ENCODE measurements around the gene CCDC39. TPM values are rescaled to one million over a fixed set of nuclear protein-coding genes. Genes with fewer than 3 reads are reported as not detected.

Gene CCDC39
- polyA plus RNA-seq, 3 donors, result not detected

- Histone ChIP-seq H3K27ac (ENCODE audit: low read depth in 1 of 2, low read length in 2 of 2) (no peak overlapping the region), H3K4me1 (ENCODE audit: control insufficient read depth in 1 of 2, insufficient read depth in 2 of 2, low read length in 2 of 2) (peaks cover 2 to 4% of the 10 kb centered on the region in 2 donors), H3K79me2 (ENCODE audit: insufficient read depth, low read length) (no peaks in the 10 kb centered on the region), H2AFZ (ENCODE audit: insufficient read depth, low read depth, low read length, poor library complexity, severe bottlenecking) (no peak overlapping the region), H3K36me3 (replicated peaks in 1 of 2; ENCODE audit: control insufficient read depth in 1 of 2, insufficient read depth in 2 of 2, low read length in 2 of 2) (no peaks in the 10 kb centered on the region), H3K9ac (ENCODE audit: insufficient read depth, low read length, poor library complexity, severe bottlenecking) (no peak overlapping the region), H3K4me3 (replicated peaks in 1 of 3; ENCODE audit: low read depth in 2 of 3, low read length in 3 of 3) (no peak overlapping the region), H3K9me3 (replicated peaks in 1 of 2; ENCODE audit: control insufficient read depth in 1 of 2, insufficient read depth in 1 of 2, low read length in 2 of 2) (peaks cover 0 to 5% of the 10 kb centered on the region in 2 donors), H3K4me2 (replicated peaks; ENCODE audit: extremely low read depth, low read length, poor library complexity, severe bottlenecking) (no peak overlapping the region), H4K20me1 (ENCODE audit: insufficient read depth, low read length) (no peaks in the 10 kb centered on the region), H3K27me3 (ENCODE audit: control insufficient read depth in 2 of 2, insufficient read depth in 2 of 2, low read length in 2 of 2) (peaks cover 16 to 22% of the 10 kb centered on the region in 2 donors)
- no peak for TF ChIP-seq CTCF (IDR thresholded peaks at IDR 0.05)
- no peak for DNase-seq
- peaks cover 0 to 6% (median 1%) of the 10 kb centered on the region in 7 donors for H3K9me3 Mint-ChIP-seq
- H3K27me3 Mint-ChIP-seq (ENCODE audit: low read depth in 3 of 3), result peaks cover 14 to 25% (median 24%) of the 10 kb centered on the region in 3 donors
- no peak overlapping the region for H3K4me3 Mint-ChIP-seq
- peaks cover 0 to 2% of the 10 kb centered on the region in 2 donors for H3K36me3 Mint-ChIP-seq
- no peak overlapping the region for H3K27ac Mint-ChIP-seq
- WGBS (ENCODE audit: insufficient coverage), result 10% methylated on average over 1 of the region's 3 CpGs
- intact Hi-C loops (cut with micrococcal nuclease), result no loop called here
- peaks cover 4% of the 10 kb centered on the region for H3K4me1 Mint-ChIP-seq
Observed at GRCh38 chr3:180684807-180685206, 5.5 kb upstream of the CCDC39 start.

- Histone ChIP-seq H4K20me1 (ENCODE audit: insufficient read depth, low read length) (no peaks in the 10 kb centered on the region), H3K36me3 (replicated peaks in 1 of 2; ENCODE audit: control insufficient read depth in 1 of 2, insufficient read depth in 2 of 2, low read length in 2 of 2) (no peaks in the 10 kb centered on the region), H2AFZ (ENCODE audit: insufficient read depth, low read depth, low read length, poor library complexity, severe bottlenecking) (no peak overlapping the region), H3K79me2 (ENCODE audit: insufficient read depth, low read length) (no peaks in the 10 kb centered on the region), H3K9me3 (replicated peaks in 1 of 2; ENCODE audit: control insufficient read depth in 1 of 2, insufficient read depth in 1 of 2, low read length in 2 of 2) (peaks cover 0 to 14% of the 10 kb centered on the region in 2 donors), H3K27me3 (ENCODE audit: control insufficient read depth in 2 of 2, insufficient read depth in 2 of 2, low read length in 2 of 2) (peaks cover 26 to 32% of the 10 kb centered on the region in 2 donors), H3K4me1 (ENCODE audit: control insufficient read depth in 1 of 2, insufficient read depth in 2 of 2, low read length in 2 of 2) (peaks cover 10 to 12% of the 10 kb centered on the region in 2 donors), H3K9ac (ENCODE audit: insufficient read depth, low read length, poor library complexity, severe bottlenecking) (no peak overlapping the region), H3K4me2 (replicated peaks; ENCODE audit: extremely low read depth, low read length, poor library complexity, severe bottlenecking) (no peak overlapping the region), H3K27ac (ENCODE audit: low read depth in 1 of 2, low read length in 2 of 2) (no peak overlapping the region), H3K4me3 (replicated peaks in 1 of 3; ENCODE audit: low read depth in 2 of 3, low read length in 3 of 3) (no peak overlapping the region)
- H3K9me3 Mint-ChIP-seq, result peaks cover 0 to 14% (median 10%) of the 10 kb centered on the region in 7 donors
- no peak for TF ChIP-seq CTCF (IDR thresholded peaks at IDR 0.05)
- H3K4me1 Mint-ChIP-seq, result peaks cover 14% of the 10 kb centered on the region
- no peak for DNase-seq
- intact Hi-C loops (cut with micrococcal nuclease), result no loop called here
- peaks cover 0 to 10% of the 10 kb centered on the region in 2 donors for H3K36me3 Mint-ChIP-seq
- 90% methylated on average over 2 of the region's 2 CpGs for WGBS (ENCODE audit: insufficient coverage)
- no peak overlapping the region for H3K4me3 Mint-ChIP-seq
- H3K27me3 Mint-ChIP-seq (ENCODE audit: low read depth in 3 of 3), result peaks cover 24 to 35% (median 34%) of the 10 kb centered on the region in 3 donors
- H3K27ac Mint-ChIP-seq, result no peak overlapping the region
Observed at GRCh38 chr3:180683816-180684215, 4.5 kb upstream of the CCDC39 start.

Data from CD14-positive monocyte (primary cell).